Left cardiac atrium (tissue), 4 donors: ENCODE measurements around the gene MAGEB2. TPM values are rescaled to one million over a fixed set of nuclear protein-coding genes. Genes with fewer than 3 reads are reported as not detected.

Source experiments
- ATAC-seq, 2 donors: fragments of 200-7000 bp; cut with Tn5 transposase; one replicate each; pipeline ENCODE4 v1.9.1; 2020; ENCODE audit warnings: mild to moderate bottlenecking in 2 of 2, moderate library complexity in 2 of 2
- DNase-seq: peaks from one replicate; pipeline ENCODE4 v3.0.0-alpha.2; 2020
- intact Hi-C, 2 donors: fragments of 100-400 bp; cut with DNase I; formaldehyde crosslinking; loops; one replicate each; pipeline versions ENCODE4 v1.14.1 to v1.15.1; 2022 to 2023
- total RNA-seq, 2 donors: library from RNA; stranded (reverse); fragmentation: NEBNext Ultra II Directional; extraction: Animal tissue kit (Norgen Biotek cat#: 25700); gene quantifications; one replicate each; pipeline ENCODE4 v1.2.1, GENCODE V29; 2021
- donor health status: DM: no; HTN: yes; CAD: no.
- donor health status: DM: no; HTN: yes; CAD: no; lungs with severe emphysema.
- donor health status: DM: yes; HTN: yes; CAD: no.
- donor health status: Dilated cardiomyopathy.

Gene MAGEB2
- total RNA-seq, 2 donors from 2014 or later: not detected

DNA sequence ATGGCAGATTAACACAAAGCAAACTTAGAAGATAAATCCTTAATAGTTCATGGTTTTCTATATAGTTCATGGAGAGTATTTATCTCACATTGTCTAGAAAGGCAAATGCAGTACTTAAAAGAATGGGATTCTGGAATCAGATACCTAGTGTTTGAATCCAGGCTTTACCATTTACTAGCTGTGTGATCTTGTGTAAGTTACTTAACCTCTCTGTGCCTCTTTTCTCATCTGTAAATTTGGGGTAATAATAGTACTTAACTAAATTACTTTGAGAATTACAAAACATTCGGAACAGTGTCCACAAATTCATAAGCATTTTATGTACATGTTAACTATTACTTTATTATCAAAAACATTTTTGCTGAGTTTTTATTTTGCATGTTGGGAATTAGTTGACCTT lies 47.4 kb downstream of the MAGEB2 start:
- DNase-seq (no peak), ATAC-seq (no peak)
- intact Hi-C loops: no loop called here

Other genes with a start within 250 kb of the MAGEB2 start
- not detected for gene MAGEB3, start 15.1 kb downstream of the MAGEB2 start, total RNA-seq
- not detected for gene MAGEB4, start 26.4 kb downstream of the MAGEB2 start, total RNA-seq
- not detected for gene MAGEB1, start 31.6 kb downstream of the MAGEB2 start, total RNA-seq
- not detected for gene NR0B1, start 93.8 kb downstream of the MAGEB2 start, total RNA-seq